GM23248 (cell line): ENCODE measurements around the gene ZNF691. TPM values are rescaled to one million over a fixed set of nuclear protein-coding genes. Genes with fewer than 3 reads are reported as not detected.

Experiments used
- DNase-seq: peaks from one replicate; pipeline ENCODE4 v3.0.0-alpha.2; 2015
- H2AFZ ChIP-seq: fragments of 200-600 bp; sonication (generic); 2 replicates; pipeline ENCODE4 v1.6.1; 2016; ENCODE audit warnings: antibody characterized with exemption
- H3F3A ChIP-seq: fragments of 200-600 bp; sonication (generic); 2 replicates; pipeline ENCODE4 v1.6.1; 2016; ENCODE audit warnings: mild to moderate bottlenecking, antibody characterized with exemption, mixed run types; ENCODE audit not compliant: insufficient read depth
- H3K27ac ChIP-seq: fragments of 200-600 bp; sonication (generic); 2 replicates; pipeline ENCODE4 v1.5.1; 2016; ENCODE audit warnings: mild to moderate bottlenecking
- H3K27me3 ChIP-seq: fragments of 200-600 bp; sonication (generic); replicated peaks from 2 replicates; pipeline ENCODE4 v1.6.1; 2016; ENCODE audit warnings: mild to moderate bottlenecking; ENCODE audit not compliant: insufficient read depth
- H3K36me3 ChIP-seq: fragments of 200-600 bp; sonication (generic); 2 replicates; pipeline ENCODE4 v1.6.1; 2016; ENCODE audit warnings: low read depth, mild to moderate bottlenecking
- H3K4me1 ChIP-seq: fragments of 200-600 bp; sonication (generic); 2 replicates; pipeline ENCODE4 v1.6.1; 2016; ENCODE audit warnings: mild to moderate bottlenecking; ENCODE audit not compliant: insufficient read depth
- H3K4me2 ChIP-seq: fragments of 200-600 bp; sonication (generic); one replicate; pipeline ENCODE4 v1.6.1; 2016; ENCODE audit warnings: mild to moderate bottlenecking; ENCODE audit not compliant: unreplicated experiment
- H3K4me3 ChIP-seq: fragments of 200-600 bp; sonication (generic); 2 replicates; pipeline ENCODE4 v1.5.1; 2016; ENCODE audit warnings: mild to moderate bottlenecking
- H3K79me2 ChIP-seq: fragments of 200-600 bp; sonication (generic); 2 replicates; pipeline ENCODE4 v1.6.1; 2016; ENCODE audit warnings: mild to moderate bottlenecking; ENCODE audit not compliant: insufficient read depth
- H3K9ac ChIP-seq: fragments of 200-600 bp; sonication (generic); 2 replicates; pipeline ENCODE4 v1.6.1; 2016; ENCODE audit warnings: mild to moderate bottlenecking
- H3K9me2 ChIP-seq: fragments of 200-600 bp; sonication (generic); 2 replicates; pipeline ENCODE4 v1.6.1; 2016; ENCODE audit warnings: mixed run types, mild to moderate bottlenecking, moderate library complexity; ENCODE audit not compliant: insufficient read depth
- H3K9me3 ChIP-seq: fragments of 200-600 bp; sonication (generic); one replicate; pipeline ENCODE4 v1.6.1; 2017; ENCODE audit warnings: low read depth
- H4K20me1 ChIP-seq: fragments of 200-600 bp; sonication (generic); 2 replicates; pipeline ENCODE4 v1.6.0; 2016; ENCODE audit not compliant: insufficient read depth
- EZH2 ChIP-seq: fragments of 200-600 bp; sonication (generic); IDR thresholded peaks from 2 replicates; pipeline ENCODE4 v1.6.1; 2018; ENCODE audit warnings: antibody characterized with exemption, mild to moderate bottlenecking; ENCODE audit not compliant: insufficient read depth, poor library complexity, severe bottlenecking
- EZH2phosphoT487 ChIP-seq: fragments of 200-600 bp; sonication (generic); IDR thresholded peaks from 2 replicates; pipeline ENCODE4 v1.6.1; 2018; ENCODE audit warnings: antibody characterized with exemption, moderate library complexity, mild to moderate bottlenecking, low read depth; ENCODE audit not compliant: insufficient read depth
- WGBS, 2 experiments: methylation state at CpG; one replicate each; pipeline ENCODE4 v1.1.6; 2015 to 2017; ENCODE audit warnings: low lambda C conversion rate in 2 of 2, low coverage in 1 of 2; ENCODE audit errors: missing lambda C conversion rate in 2 of 2; 5-methylcytosine and 5-hydroxymethylcytosine counted together
- in situ Hi-C: fragments of 300-500 bp; cut with MboI; formaldehyde crosslinking; loops from 2 replicates; pipeline ENCODE4 v1.15.0; 2020
- polyA plus RNA-seq: library from polyadenylated mRNA; unstranded; fragments of >200 nt; fragmentation: Nextera tagmentation; extraction: Ambion mirVana; gene quantifications from 2 replicates; pipeline ENCODE4 v1.2.1, GENCODE V29; 2016
- total RNA-seq: library from RNA; depleted of rRNA; stranded (reverse); fragments of >200 nt; shearing (Covaris generic); gene quantifications from 2 replicates; pipeline ENCODE4 v1.2.3, GENCODE V29; 2014

The ZNF691 gene
- total and polyA plus RNA-seq, 2 experiments from 2014 or later, result 4.4 to 6.9 TPM

DNA sequence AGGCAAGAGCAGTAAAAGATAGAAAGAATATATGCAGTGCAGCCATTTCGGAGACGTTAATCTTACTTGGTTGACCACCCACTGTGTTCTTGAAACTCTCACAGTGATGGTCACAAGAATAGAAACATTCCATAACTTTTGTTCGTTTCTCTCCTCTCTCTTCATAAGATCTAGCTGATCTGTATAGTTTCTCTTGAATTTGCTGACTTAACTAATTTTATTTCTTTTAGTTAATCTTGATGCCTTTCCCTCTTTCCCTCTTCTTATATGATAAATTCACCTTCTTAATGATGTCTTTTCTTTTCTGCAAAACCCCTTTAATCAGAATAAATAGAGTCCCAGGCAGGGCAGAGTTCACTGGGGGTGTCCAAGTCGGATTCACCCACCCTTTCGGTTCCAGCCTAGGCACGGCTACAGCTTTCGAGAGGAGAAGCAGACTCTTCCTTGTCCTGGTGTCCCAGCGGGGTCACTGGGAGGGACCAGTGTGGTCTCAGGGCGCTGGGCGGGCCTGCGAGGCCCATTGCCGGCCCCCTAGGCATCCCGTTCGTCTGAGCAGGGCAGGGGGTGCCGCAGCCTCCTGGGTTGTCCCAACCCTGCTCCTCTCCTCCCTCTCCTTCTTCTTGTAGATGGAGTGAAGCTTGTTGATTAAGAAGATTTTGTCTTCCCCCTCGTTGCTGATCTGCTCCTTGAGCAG lies 39.8 kb downstream of the ZNF691 start:
- H3K27ac ChIP-seq, result no peak overlapping the region
- no peaks in the 10 kb centered on the region for H4K20me1 ChIP-seq
- no peaks in the 10 kb centered on the region for H3K36me3 ChIP-seq
- no peak for DNase-seq
- TF ChIP-seq EZH2phosphoT487, result no peak
- TF ChIP-seq EZH2, result no peak
- H2AFZ ChIP-seq, result no peak overlapping the region
- no peaks in the 10 kb centered on the region for H3K9me3 ChIP-seq
- H3F3A ChIP-seq, result no peaks in the 10 kb centered on the region
- no peaks in the 10 kb centered on the region for H3K79me2 ChIP-seq
- no peaks in the 10 kb centered on the region for H3K4me1 ChIP-seq
- H3K4me2 ChIP-seq, result no peak overlapping the region
- 62% methylated on average over 16 of the region's 16 CpGs for WGBS, 2 experiments
- no peaks in the 10 kb centered on the region for H3K9me2 ChIP-seq
- no peak overlapping the region for H3K9ac ChIP-seq
- no peaks in the 10 kb centered on the region; the same call in 1 of the 2 replicates for H3K27me3 ChIP-seq
- in situ Hi-C loops, result no loop called here
- H3K4me3 ChIP-seq, result no peak overlapping the region

DNA sequence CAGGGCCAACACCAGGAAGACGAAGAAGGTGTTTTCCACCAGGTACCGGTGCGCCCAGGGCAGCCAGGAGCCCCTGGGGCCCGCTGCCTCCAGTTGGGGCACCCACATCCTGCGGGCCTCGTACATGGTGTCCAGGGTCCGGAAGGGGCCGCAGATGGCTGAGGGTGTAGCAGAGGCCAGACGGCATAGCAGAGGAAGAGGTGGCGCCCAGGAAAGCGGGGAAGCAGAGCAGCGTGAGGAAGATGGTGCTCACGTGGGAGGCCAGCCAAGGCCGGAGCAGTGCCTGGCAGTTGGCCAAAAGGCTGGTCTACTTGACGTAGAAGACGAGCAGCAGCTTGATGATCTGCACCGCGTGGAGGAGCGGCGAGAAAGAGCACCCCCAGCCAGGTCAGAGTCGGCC lies 40.4 kb downstream of the ZNF691 start:
- 73 to 75% methylated on average over 20 to 21 of the region's 21 CpGs for WGBS, 2 experiments
- TF ChIP-seq EZH2phosphoT487 (no peak), EZH2 (no peak)
- Histone ChIP-seq H3K4me2 (no peak overlapping the region), H3K9me2 (no peaks in the 10 kb centered on the region), H3K4me1 (no peaks in the 10 kb centered on the region), H3K27ac (no peak overlapping the region), H3K9ac (no peak overlapping the region), H3K4me3 (no peak overlapping the region), H3K9me3 (no peaks in the 10 kb centered on the region), H2AFZ (no peak overlapping the region), H3K27me3 (no peaks in the 10 kb centered on the region; the same call in 1 of the 2 replicates), H3K79me2 (no peaks in the 10 kb centered on the region), H3K36me3 (no peaks in the 10 kb centered on the region), H4K20me1 (no peaks in the 10 kb centered on the region), H3F3A (no peaks in the 10 kb centered on the region)
- no peak for DNase-seq
- in situ Hi-C loops, result no loop called here

DNA sequence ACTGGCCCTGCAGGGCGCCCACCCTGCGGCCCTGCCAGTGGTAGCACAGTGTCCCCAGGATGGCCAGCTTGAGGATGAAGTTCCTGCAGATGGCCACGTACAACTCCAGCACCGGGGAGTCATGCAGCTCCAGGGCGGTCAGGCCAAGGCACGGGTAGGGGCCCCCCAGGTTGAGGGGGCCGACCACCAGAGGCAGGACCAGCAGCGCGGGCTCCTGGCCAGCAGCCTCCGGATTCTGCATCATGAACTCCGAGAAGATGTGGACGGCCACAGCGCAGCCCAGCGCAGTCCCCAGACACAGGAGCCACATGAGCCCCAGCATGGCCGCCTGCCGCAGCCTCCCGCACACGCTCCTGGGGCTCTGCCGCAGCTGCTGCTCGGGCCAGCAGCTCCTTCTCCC lies 41.0 kb downstream of the ZNF691 start:
- Histone ChIP-seq H3K36me3 (no peaks in the 10 kb centered on the region), H3F3A (no peaks in the 10 kb centered on the region), H3K79me2 (no peaks in the 10 kb centered on the region), H3K27ac (no peak overlapping the region), H3K4me3 (no peak overlapping the region), H3K9ac (no peak overlapping the region), H3K4me1 (no peaks in the 10 kb centered on the region), H3K4me2 (no peak overlapping the region), H2AFZ (no peak overlapping the region), H4K20me1 (no peaks in the 10 kb centered on the region), H3K9me3 (no peaks in the 10 kb centered on the region), H3K27me3 (peaks cover 3% of the 10 kb centered on the region; the same call in 1 of the 2 replicates), H3K9me2 (no peaks in the 10 kb centered on the region)
- 77 to 86% methylated on average over 13 to 16 of the region's 20 CpGs for WGBS, 2 experiments
- TF ChIP-seq EZH2phosphoT487 (no peak), EZH2 (no peak)
- no peak for DNase-seq
- in situ Hi-C loops, result no loop called here

DNA sequence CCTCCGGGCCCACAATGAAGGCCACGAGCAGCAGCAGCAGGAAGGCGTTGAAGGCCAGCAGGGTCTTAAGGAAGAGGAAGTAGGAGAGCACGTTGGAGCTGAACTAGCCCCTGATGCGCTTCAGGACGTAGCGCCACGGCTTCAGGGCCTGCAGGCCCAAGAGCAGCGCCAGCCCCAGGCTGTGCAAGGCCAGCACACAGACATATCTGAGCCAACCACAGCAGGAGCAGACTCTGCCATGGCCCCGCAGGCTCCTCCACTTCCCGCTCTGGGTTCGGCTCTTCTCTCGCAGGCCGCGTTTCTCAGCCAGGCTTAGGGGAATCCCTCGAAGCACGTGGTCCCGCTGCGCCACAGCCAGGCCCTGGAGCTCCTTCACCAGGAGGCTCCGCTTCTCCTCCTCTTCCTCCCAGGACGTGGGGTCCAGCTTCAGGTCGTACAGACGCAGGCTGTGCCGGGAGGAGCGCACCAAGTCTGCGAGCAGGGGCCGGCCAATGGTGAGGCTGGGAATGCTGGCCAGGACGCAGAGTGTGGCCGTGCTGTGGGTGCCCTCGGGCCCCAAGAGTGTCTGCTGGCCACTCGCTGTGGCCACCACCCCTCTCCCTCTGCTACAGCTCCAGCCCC lies 41.7 kb downstream of the ZNF691 start:
- Histone ChIP-seq H3K27ac (no peak overlapping the region), H3K9me2 (no peaks in the 10 kb centered on the region), H3K9ac (no peak overlapping the region), H3K4me2 (no peak overlapping the region), H3K4me3 (no peak overlapping the region), H3K4me1 (no peaks in the 10 kb centered on the region), H3K79me2 (no peaks in the 10 kb centered on the region), H3K36me3 (no peaks in the 10 kb centered on the region), H3K27me3 (peaks cover 3% of the 10 kb centered on the region; the same call in 1 of the 2 replicates), H4K20me1 (no peaks in the 10 kb centered on the region), H3K9me3 (no peaks in the 10 kb centered on the region), H2AFZ (no peak overlapping the region), H3F3A (no peaks in the 10 kb centered on the region)
- DNase-seq, result no peak
- no peak for TF ChIP-seq EZH2
- no peak for TF ChIP-seq EZH2phosphoT487
- WGBS, 2 experiments, result 79 to 84% methylated on average over 23 to 31 of the region's 31 CpGs
- in situ Hi-C loops, result no loop called here
